Measurements from ENCODE around the gene SCN9A. TPM values are rescaled to one million over a fixed set of nuclear protein-coding genes. Genes with fewer than 3 reads are reported as not detected.

SCN9A gene
- total RNA-seq, 1 experiment from 2014 or later, result 0.07 TPM

DNA sequence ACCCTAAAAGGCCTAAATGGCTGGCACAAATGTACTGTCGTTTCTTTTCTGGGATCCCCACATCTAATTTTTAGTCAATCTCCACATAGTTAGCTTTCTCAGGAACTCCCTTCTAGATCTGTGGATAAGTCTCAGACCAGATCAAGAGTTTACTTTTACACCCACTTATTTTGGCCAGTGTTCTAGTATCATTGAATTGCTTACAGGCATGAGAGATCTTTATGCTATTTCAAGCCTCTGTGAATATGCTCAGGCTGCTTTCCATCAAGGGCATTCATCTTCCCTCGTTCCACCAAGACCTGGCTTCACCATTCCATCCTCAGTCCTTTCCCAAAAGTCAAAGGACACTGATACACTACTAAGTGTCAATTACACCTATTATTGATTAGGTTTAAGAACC is 220.2 kb downstream of the SCN9A start:
- RAD21 ChIA-PET (ENCODE audit: low non-redundant PET in 1 of 2, low total read pairs in 2 of 2, uncharacterized antibody in 2 of 2, unreplicated experiment in 2 of 2), result no interaction called here

More for the DNA sequence above, 220.2 kb downstream of the SCN9A start:
- no peak overlapping the region for H3K27ac ChIP-seq (ENCODE audit: low read depth, low read length)
- intact Hi-C loops (cut with micrococcal nuclease), result no loop called here
- H3K36me3 ChIP-seq (ENCODE audit: control insufficient read depth in 1 of 2, insufficient read depth in 2 of 2, low read length in 2 of 2), result no peaks in the 10 kb centered on the region
- CTCF ChIA-PET, result no interaction called here
- no peaks in the 10 kb centered on the region for H3K9me3 ChIP-seq (ENCODE audit: control insufficient read depth in 1 of 2, insufficient read depth in 1 of 2, low read depth in 1 of 2, low read length in 2 of 2)
- H3K4me2 ChIP-seq (ENCODE audit: low read length), result no peak overlapping the region
- POLR2A ChIA-PET, result no interaction called here
- peaks cover 29% of the 10 kb centered on the region; the same call in 1 of the 2 replicates for H3K27me3 ChIP-seq (ENCODE audit: insufficient read depth, low read length)
- H2AFZ ChIP-seq (ENCODE audit: low read depth, low read length, poor library complexity, severe bottlenecking), result no peak overlapping the region
- ATAC-seq, result no peak
- H3K4me1 ChIP-seq (ENCODE audit: control insufficient read depth in 1 of 2, insufficient read depth in 2 of 2, low read length in 2 of 2), result no peaks in the 10 kb centered on the region
- H3K9ac ChIP-seq (ENCODE audit: low read length), result no peak overlapping the region
- no peaks in the 10 kb centered on the region for H3K9me2 ChIP-seq (ENCODE audit: insufficient read depth)
- no peaks in the 10 kb centered on the region for H3K79me2 ChIP-seq (ENCODE audit: insufficient read depth, low read length)
- no peak for TF ChIP-seq RAD21 (IDR thresholded peaks at IDR 0.05; ENCODE audit: low read depth)
- no peak for TF ChIP-seq ZNF274 (IDR thresholded peaks at IDR 0.05; ENCODE audit: low read depth, low read length)
- no peak for TF ChIP-seq POLR2A (IDR thresholded peaks at IDR 0.05; ENCODE audit: borderline replicate concordance, extremely low read depth, insufficient read depth, insufficient read length)
- TF ChIP-seq, protein P1, sequence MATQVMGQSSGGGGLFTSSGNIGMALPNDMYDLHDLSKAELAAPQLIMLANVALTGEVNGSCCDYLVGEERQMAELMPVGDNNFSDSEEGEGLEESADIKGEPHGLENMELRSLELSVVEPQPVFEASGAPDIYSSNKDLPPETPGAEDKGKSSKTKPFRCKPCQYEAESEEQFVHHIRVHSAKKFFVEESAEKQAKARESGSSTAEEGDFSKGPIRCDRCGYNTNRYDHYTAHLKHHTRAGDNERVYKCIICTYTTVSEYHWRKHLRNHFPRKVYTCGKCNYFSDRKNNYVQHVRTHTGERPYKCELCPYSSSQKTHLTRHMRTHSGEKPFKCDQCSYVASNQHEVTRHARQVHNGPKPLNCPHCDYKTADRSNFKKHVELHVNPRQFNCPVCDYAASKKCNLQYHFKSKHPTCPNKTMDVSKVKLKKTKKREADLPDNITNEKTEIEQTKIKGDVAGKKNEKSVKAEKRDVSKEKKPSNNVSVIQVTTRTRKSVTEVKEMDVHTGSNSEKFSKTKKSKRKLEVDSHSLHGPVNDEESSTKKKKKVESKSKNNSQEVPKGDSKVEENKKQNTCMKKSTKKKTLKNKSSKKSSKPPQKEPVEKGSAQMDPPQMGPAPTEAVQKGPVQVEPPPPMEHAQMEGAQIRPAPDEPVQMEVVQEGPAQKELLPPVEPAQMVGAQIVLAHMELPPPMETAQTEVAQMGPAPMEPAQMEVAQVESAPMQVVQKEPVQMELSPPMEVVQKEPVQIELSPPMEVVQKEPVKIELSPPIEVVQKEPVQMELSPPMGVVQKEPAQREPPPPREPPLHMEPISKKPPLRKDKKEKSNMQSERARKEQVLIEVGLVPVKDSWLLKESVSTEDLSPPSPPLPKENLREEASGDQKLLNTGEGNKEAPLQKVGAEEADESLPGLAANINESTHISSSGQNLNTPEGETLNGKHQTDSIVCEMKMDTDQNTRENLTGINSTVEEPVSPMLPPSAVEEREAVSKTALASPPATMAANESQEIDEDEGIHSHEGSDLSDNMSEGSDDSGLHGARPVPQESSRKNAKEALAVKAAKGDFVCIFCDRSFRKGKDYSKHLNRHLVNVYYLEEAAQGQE (IDR thresholded peaks at IDR 0.05; ENCODE audit: low read depth), result no peak
- TF ChIP-seq JUND (IDR thresholded peaks at IDR 0.05), result no peak
- TF ChIP-seq CBX3 (IDR thresholded peaks at IDR 0.05; ENCODE audit: low read depth), result no peak
- TF ChIP-seq EZH2 (IDR thresholded peaks at IDR 0.05), result no peak
- no peak for TF ChIP-seq ZFX (IDR thresholded peaks at IDR 0.05)
- TF ChIP-seq, protein P2, sequence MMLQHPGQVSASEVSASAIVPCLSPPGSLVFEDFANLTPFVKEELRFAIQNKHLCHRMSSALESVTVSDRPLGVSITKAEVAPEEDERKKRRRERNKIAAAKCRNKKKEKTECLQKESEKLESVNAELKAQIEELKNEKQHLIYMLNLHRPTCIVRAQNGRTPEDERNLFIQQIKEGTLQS (IDR thresholded peaks at IDR 0.05), result no peak
- TF ChIP-seq, protein P3, sequence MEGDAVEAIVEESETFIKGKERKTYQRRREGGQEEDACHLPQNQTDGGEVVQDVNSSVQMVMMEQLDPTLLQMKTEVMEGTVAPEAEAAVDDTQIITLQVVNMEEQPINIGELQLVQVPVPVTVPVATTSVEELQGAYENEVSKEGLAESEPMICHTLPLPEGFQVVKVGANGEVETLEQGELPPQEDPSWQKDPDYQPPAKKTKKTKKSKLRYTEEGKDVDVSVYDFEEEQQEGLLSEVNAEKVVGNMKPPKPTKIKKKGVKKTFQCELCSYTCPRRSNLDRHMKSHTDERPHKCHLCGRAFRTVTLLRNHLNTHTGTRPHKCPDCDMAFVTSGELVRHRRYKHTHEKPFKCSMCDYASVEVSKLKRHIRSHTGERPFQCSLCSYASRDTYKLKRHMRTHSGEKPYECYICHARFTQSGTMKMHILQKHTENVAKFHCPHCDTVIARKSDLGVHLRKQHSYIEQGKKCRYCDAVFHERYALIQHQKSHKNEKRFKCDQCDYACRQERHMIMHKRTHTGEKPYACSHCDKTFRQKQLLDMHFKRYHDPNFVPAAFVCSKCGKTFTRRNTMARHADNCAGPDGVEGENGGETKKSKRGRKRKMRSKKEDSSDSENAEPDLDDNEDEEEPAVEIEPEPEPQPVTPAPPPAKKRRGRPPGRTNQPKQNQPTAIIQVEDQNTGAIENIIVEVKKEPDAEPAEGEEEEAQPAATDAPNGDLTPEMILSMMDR (IDR thresholded peaks at IDR 0.05 in 2 of 3, conservative IDR thresholded peaks at IDR 0.05 in 1 of 3; ENCODE audit: borderline replicate concordance in 1 of 3, insufficient read depth in 1 of 3, low read depth in 2 of 3, low read length in 2 of 3), result no peak
- no peak for TF ChIP-seq SIN3A (IDR thresholded peaks at IDR 0.05; ENCODE audit: low read depth)
- no peaks in the 10 kb centered on the region for H4K20me1 ChIP-seq (ENCODE audit: insufficient read depth)
- BruUV-seq (replicated peaks), result no TSS peak
- H3K4me3 ChIP-seq (replicated peaks in 1 of 2; ENCODE audit: low read depth in 1 of 2, low read length in 2 of 2), result no peak overlapping the region
- no peak for DNase-seq (ENCODE audit: low read depth, low spot score)
